K562 (cell line): Measurements from ENCODE around the gene VPS37D. TPM values are rescaled to one million over a fixed set of nuclear protein-coding genes. Genes with fewer than 3 reads are reported as not detected.

Experiments used
- BCL6 ChIP-seq: fragments of 250-450 bp; sonication (Bioruptor Pico); IDR thresholded peaks from 2 replicates; pipeline ENCODE4 v1.4.0; 2020
- BHLHE40 ChIP-seq: IDR thresholded peaks from 2 replicates; pipeline ENCODE4 v1.6.1; 2011; ENCODE audit warnings: low read length, improper control_type of control experiment
- BRD4 ChIP-seq: fragments of 200-600 bp; sonication (generic); IDR thresholded peaks from 2 replicates; pipeline ENCODE4 v1.6.1; 2017; ENCODE audit warnings: inconsistent platforms
- CBX8 ChIP-seq: fragments of 200-600 bp; sonication (generic); IDR thresholded peaks from 2 replicates; pipeline ENCODE4 v1.6.1; 2012; ENCODE audit warnings: borderline replicate concordance, mixed run types, low read depth, mild to moderate bottlenecking, moderate library complexity, mixed read lengths, low read length, control low read depth, inconsistent platforms; ENCODE audit not compliant: poor library complexity, severe bottlenecking; ENCODE audit errors: extremely low read depth
- CEBPB ChIP-seq: fragments of 450-650 bp; IDR thresholded peaks from 2 replicates; pipeline ENCODE4 v1.6.1; 2016; ENCODE audit warnings: missing genetic modification characterization, missing compliant biosample characterization
- CREBBP ChIP-seq: IDR thresholded peaks from one replicate; pipeline ENCODE4 v1.6.1; 2012; ENCODE audit warnings: low read depth, mild to moderate bottlenecking, control low read depth, inconsistent platforms, low read length
- FOXM1 ChIP-seq, 2 experiments: fragments of 450-650 bp in 1 of 2; sonication (generic) in 1 of 2; formaldehyde crosslinking in 1 of 2; IDR thresholded peaks; 2 replicates each; pipeline versions ENCODE4 v1.6.1 to v1.9.0; 2017 to 2022; ENCODE audit warnings: low read depth in 2 of 2, mild to moderate bottlenecking in 2 of 2, missing genetic modification reagents in 1 of 2, moderate library complexity in 1 of 2
- HDAC8 ChIP-seq: fragments of 450-650 bp; IDR thresholded peaks from 2 replicates; pipeline ENCODE4 v1.6.1; 2016; ENCODE audit warnings: mild to moderate bottlenecking, missing genetic modification characterization, moderate library complexity, missing compliant biosample characterization
- ILF3 ChIP-seq: fragments of 450-650 bp; IDR thresholded peaks from 2 replicates; pipeline ENCODE4 v1.6.1; 2018; ENCODE audit warnings: antibody characterized with exemption, mild to moderate bottlenecking, moderate library complexity, borderline replicate concordance
- KLF16 ChIP-seq: IDR thresholded peaks from 2 replicates; pipeline ENCODE4 v1.6.1; 2016; ENCODE audit warnings: antibody characterized with exemption
- PML ChIP-seq: IDR thresholded peaks from 2 replicates; pipeline ENCODE4 v1.6.1; 2012; ENCODE audit warnings: low read length, inconsistent platforms
- RFX7 ChIP-seq: fragments of 250-450 bp; sonication (Bioruptor Pico); IDR thresholded peaks from 2 replicates; pipeline ENCODE4 v1.5.1; 2021; ENCODE audit warnings: mild to moderate bottlenecking
- SMARCC2 ChIP-seq: fragments of 450-650 bp; IDR thresholded peaks from 2 replicates; pipeline ENCODE4 v1.6.1; 2017; ENCODE audit warnings: antibody characterized with exemption, moderate library complexity, mild to moderate bottlenecking, low read depth
- YBX1 ChIP-seq: fragments of 450-650 bp; IDR thresholded peaks from 2 replicates; pipeline ENCODE4 v1.7.1; 2016; ENCODE audit warnings: mild to moderate bottlenecking
- ZNF175 ChIP-seq: fragments of 200-800 bp; sonication (Bioruptor generic); IDR thresholded peaks from 2 replicates; pipeline ENCODE4 v1.6.1; 2016; ENCODE audit warnings: low read depth, mild to moderate bottlenecking, missing genetic modification characterization, missing compliant biosample characterization
- ZNF212 ChIP-seq: fragments of 450-650 bp; formaldehyde crosslinking; IDR thresholded peaks from 2 replicates; pipeline ENCODE4 v1.4.0; 2020; ENCODE audit warnings: mild to moderate bottlenecking
- ZNF583 ChIP-seq: fragments of 250-450 bp; sonication (Bioruptor Pico); IDR thresholded peaks from 2 replicates; pipeline ENCODE4 v1.4.0; 2020
- ZZZ3 ChIP-seq: fragments of 450-650 bp; IDR thresholded peaks from 2 replicates; pipeline ENCODE4 v1.6.1; 2016; ENCODE audit warnings: antibody characterized with exemption, mild to moderate bottlenecking, moderate library complexity
- polyA plus RNA-seq, 8 experiments: library from polyadenylated mRNA; depleted of rRNA in 4 of 8; stranded (reverse) in 5 of 8; unstranded in 3 of 8; fragments of >200 nt; fragmentation: Nextera tagmentation in 2 of 8; fragmentation: Illumina TruSeq in 1 of 8; extraction: Ambion mirVana in 2 of 8; extraction: Trizol in 1 of 8; gene quantifications; 2 replicates each; pipeline versions ENCODE4 v1.2.1 to v1.2.3, GENCODE V29; 2011 to 2014; ENCODE audit warnings: inconsistent platforms in 1 of 8, missing spikeins in 1 of 8
- total RNA-seq, 7 experiments: library from RNA; depleted of rRNA in 6 of 7; stranded (reverse); fragments of >200 nt in 6 of 7; fragmentation: Illumina TruSeq in 2 of 7; extraction: Trizol in 2 of 7; gene quantifications; 2 replicates each; pipeline versions ENCODE4 v1.2.1 to v1.2.3, GENCODE V29; 2011 to 2021; ENCODE audit warnings: low replicate concordance in 1 of 7
- TF ChIP-seq, protein P1 (sequence below): conservative IDR thresholded peaks from 2 replicates; pipeline ENCODE4 v1.6.1; 2011; ENCODE audit warnings: low read depth, mild to moderate bottlenecking, low read length; ENCODE audit not compliant: control insufficient read depth
- TF ChIP-seq, protein P2 (sequence below): sonication (generic); formaldehyde crosslinking; IDR thresholded peaks from 2 replicates; pipeline ENCODE4 v1.8.1; 2023; ENCODE audit warnings: mild to moderate bottlenecking, missing genetic modification reagents
- TF ChIP-seq, protein P3 (sequence below), 3 experiments: fragments of 200-800 bp in 1 of 3; fragments of 250-450 bp in 1 of 3; fragments of 450-650 bp in 1 of 3; sonication (Bioruptor Pico) in 1 of 3; sonication (Bioruptor generic) in 1 of 3; formaldehyde crosslinking in 1 of 3; IDR thresholded peaks; 2 replicates each; pipeline versions ENCODE4 v1.6.1 to v1.8.0; 2016 to 2022; ENCODE audit warnings: mild to moderate bottlenecking in 2 of 3, missing genetic modification characterization in 2 of 3, missing compliant biosample characterization in 1 of 3, moderate library complexity in 1 of 3
- TF ChIP-seq, protein P4 (sequence below): fragments of 450-650 bp; IDR thresholded peaks from 2 replicates; pipeline ENCODE4 v1.6.1; 2016; ENCODE audit warnings: missing biosample characterization, missing genetic modification characterization

The VPS37D gene
- total and polyA plus RNA-seq, 9 of the 15 experiments (the other 6 are each of a cell fraction or from before 2014, with no cell fraction given): 0.25 to 2.3 (median 1.0) TPM; not detected in 3

DNA sequence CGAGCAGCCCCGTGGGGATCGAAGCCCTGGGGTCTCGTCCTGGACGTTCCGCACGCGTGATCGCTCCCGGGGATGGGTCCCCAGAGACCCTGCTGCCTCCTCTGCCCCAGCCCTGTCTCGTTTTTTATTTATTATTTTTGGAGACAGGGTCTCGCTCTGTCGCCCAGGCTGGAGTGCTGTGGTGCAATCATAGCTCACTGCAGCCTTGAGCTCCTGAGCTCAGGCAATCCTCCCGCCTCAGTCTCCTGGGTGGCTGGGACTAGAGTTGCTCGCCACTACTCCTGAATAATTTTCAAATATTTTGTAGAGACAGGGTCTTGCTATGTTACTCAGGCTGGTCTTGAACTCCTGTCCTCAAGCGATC, 52.2 kb downstream of the VPS37D start (continued):
- TF ChIP-seq CREBBP: no peak
- peak; percentile 89 for TF ChIP-seq CEBPB
- TF ChIP-seq ILF3: no peak
- TF ChIP-seq KLF16: no peak
- 0 out of 2 replicates have a peak, but pooled peaks have one; percentile 26 for TF ChIP-seq BHLHE40
- TF ChIP-seq YBX1: no peak
- TF ChIP-seq, protein P1, sequence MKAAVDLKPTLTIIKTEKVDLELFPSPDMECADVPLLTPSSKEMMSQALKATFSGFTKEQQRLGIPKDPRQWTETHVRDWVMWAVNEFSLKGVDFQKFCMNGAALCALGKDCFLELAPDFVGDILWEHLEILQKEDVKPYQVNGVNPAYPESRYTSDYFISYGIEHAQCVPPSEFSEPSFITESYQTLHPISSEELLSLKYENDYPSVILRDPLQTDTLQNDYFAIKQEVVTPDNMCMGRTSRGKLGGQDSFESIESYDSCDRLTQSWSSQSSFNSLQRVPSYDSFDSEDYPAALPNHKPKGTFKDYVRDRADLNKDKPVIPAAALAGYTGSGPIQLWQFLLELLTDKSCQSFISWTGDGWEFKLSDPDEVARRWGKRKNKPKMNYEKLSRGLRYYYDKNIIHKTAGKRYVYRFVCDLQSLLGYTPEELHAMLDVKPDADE: no peak
- no peak for TF ChIP-seq BRD4
- no peak for TF ChIP-seq BCL6 (CRISPR knock-in tag)
- TF ChIP-seq PML: no peak
- TF ChIP-seq, protein P2, sequence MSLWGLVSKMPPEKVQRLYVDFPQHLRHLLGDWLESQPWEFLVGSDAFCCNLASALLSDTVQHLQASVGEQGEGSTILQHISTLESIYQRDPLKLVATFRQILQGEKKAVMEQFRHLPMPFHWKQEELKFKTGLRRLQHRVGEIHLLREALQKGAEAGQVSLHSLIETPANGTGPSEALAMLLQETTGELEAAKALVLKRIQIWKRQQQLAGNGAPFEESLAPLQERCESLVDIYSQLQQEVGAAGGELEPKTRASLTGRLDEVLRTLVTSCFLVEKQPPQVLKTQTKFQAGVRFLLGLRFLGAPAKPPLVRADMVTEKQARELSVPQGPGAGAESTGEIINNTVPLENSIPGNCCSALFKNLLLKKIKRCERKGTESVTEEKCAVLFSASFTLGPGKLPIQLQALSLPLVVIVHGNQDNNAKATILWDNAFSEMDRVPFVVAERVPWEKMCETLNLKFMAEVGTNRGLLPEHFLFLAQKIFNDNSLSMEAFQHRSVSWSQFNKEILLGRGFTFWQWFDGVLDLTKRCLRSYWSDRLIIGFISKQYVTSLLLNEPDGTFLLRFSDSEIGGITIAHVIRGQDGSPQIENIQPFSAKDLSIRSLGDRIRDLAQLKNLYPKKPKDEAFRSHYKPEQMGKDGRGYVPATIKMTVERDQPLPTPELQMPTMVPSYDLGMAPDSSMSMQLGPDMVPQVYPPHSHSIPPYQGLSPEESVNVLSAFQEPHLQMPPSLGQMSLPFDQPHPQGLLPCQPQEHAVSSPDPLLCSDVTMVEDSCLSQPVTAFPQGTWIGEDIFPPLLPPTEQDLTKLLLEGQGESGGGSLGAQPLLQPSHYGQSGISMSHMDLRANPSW (CRISPR knock-in tag): 0 out of 2 replicates have a peak, but pooled peaks have one; percentile 66
- TF ChIP-seq, protein P3, sequence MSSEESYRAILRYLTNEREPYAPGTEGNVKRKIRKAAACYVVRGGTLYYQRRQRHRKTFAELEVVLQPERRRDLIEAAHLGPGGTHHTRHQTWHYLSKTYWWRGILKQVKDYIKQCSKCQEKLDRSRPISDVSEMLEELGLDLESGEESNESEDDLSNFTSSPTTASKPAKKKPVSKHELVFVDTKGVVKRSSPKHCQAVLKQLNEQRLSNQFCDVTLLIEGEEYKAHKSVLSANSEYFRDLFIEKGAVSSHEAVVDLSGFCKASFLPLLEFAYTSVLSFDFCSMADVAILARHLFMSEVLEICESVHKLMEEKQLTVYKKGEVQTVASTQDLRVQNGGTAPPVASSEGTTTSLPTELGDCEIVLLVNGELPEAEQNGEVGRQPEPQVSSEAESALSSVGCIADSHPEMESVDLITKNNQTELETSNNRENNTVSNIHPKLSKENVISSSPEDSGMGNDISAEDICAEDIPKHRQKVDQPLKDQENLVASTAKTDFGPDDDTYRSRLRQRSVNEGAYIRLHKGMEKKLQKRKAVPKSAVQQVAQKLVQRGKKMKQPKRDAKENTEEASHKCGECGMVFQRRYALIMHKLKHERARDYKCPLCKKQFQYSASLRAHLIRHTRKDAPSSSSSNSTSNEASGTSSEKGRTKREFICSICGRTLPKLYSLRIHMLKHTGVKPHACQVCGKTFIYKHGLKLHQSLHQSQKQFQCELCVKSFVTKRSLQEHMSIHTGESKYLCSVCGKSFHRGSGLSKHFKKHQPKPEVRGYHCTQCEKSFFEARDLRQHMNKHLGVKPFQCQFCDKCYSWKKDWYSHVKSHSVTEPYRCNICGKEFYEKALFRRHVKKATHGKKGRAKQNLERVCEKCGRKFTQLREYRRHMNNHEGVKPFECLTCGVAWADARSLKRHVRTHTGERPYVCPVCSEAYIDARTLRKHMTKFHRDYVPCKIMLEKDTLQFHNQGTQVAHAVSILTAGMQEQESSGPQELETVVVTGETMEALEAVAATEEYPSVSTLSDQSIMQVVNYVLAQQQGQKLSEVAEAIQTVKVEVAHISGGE (CRISPR knock-in tag; IDR thresholded peaks at IDR 0.05): no peak
- no peak for TF ChIP-seq FOXM1 (IDR thresholded peaks at IDR 0.05; ENCODE audit: low read depth)
- no peak for TF ChIP-seq FOXM1 (CRISPR knock-in tag; IDR thresholded peaks at IDR 0.05; ENCODE audit: low read depth)
- no peak for TF ChIP-seq RFX7
- TF ChIP-seq HDAC8 (tag): no peak
- TF ChIP-seq SMARCC2: no peak
- no peak for TF ChIP-seq ZNF583 (CRISPR knock-in tag)
- TF ChIP-seq CBX8: no peak
- TF ChIP-seq ZNF212: no peak
- TF ChIP-seq ZZZ3: no peak
- TF ChIP-seq, protein P4, sequence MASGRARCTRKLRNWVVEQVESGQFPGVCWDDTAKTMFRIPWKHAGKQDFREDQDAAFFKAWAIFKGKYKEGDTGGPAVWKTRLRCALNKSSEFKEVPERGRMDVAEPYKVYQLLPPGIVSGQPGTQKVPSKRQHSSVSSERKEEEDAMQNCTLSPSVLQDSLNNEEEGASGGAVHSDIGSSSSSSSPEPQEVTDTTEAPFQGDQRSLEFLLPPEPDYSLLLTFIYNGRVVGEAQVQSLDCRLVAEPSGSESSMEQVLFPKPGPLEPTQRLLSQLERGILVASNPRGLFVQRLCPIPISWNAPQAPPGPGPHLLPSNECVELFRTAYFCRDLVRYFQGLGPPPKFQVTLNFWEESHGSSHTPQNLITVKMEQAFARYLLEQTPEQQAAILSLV: no peak
- no peak for TF ChIP-seq ZNF175 (CRISPR knock-in tag)
